Mesothelial cell of epicardium (in vitro differentiated cells): ENCODE data around the gene SOS2. TPM values are rescaled to one million over a fixed set of nuclear protein-coding genes. Genes with fewer than 3 reads are reported as not detected.

Experiments used
- DNase-seq, 2 experiments: peaks; one replicate each; pipeline ENCODE4 v3.0.0; 2021; ENCODE audit warnings: low spot score in 2 of 2; ENCODE audit not compliant: unreplicated experiment in 2 of 2
- H3K27ac Mint-ChIP-seq: 2 replicates; pipeline ENCODE4 v1.8.0; 2021; ENCODE audit warnings: mixed read lengths
- H3K27me3 Mint-ChIP-seq: 2 replicates; pipeline ENCODE4 v1.8.0; 2021; ENCODE audit warnings: low read depth, mixed read lengths
- H3K36me3 Mint-ChIP-seq: 2 replicates; pipeline ENCODE4 v1.8.0; 2021; ENCODE audit warnings: mixed read lengths
- H3K4me1 Mint-ChIP-seq: 2 replicates; pipeline ENCODE4 v1.8.0; 2021; ENCODE audit warnings: mixed read lengths
- H3K4me3 Mint-ChIP-seq: 2 replicates; pipeline ENCODE4 v1.8.0; 2021; ENCODE audit warnings: mild to moderate bottlenecking, moderate library complexity, mixed read lengths
- H3K9me3 Mint-ChIP-seq: 2 replicates; pipeline ENCODE4 v1.8.0; 2021; ENCODE audit warnings: mixed read lengths
- total RNA-seq: library from RNA; stranded (reverse); gene quantifications from 3 replicates; pipeline ENCODE4 v1.2.1, GENCODE V29; 2021
- TF ChIP-seq, protein P1 (sequence below): fragments of 200-600 bp; sonication (generic); IDR thresholded peaks from one replicate; pipeline ENCODE4 v1.5.0; 2021; ENCODE audit warnings: antibody characterized with exemption; ENCODE audit not compliant: unreplicated experiment

SOS2 gene
- total RNA-seq, 1 donor from 2014 or later, result 47.0 TPM

DNA sequence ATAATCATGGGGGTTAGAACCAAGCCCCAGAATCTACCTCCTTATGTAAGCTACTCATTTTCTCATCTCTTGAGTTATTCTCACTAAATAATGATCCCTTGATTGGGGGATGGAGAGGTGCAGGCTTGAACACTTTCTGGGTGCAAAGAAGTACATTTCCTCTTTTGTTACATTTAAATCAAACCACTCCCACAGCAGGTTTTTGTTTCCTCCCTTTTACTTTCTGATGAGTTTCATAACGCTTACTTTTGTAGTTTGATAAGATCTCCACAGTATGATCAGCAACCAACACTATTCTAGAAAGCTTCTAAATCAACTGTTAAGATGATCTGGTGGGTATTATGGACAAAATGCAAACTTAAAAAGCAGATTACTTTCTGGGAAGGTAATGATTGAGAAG is 135.5 kb downstream of the SOS2 start:
- no peak for DNase-seq
- Mint-ChIP-seq H3K4me1 (peaks cover 8% of the 10 kb centered on the region), H3K9me3 (no peaks in the 10 kb centered on the region), H3K4me3 (no peak overlapping the region), H3K36me3 (peaks cover 3% of the 10 kb centered on the region), H3K27me3 (no peaks in the 10 kb centered on the region), H3K27ac (no peak overlapping the region)
- TF ChIP-seq, protein P1, sequence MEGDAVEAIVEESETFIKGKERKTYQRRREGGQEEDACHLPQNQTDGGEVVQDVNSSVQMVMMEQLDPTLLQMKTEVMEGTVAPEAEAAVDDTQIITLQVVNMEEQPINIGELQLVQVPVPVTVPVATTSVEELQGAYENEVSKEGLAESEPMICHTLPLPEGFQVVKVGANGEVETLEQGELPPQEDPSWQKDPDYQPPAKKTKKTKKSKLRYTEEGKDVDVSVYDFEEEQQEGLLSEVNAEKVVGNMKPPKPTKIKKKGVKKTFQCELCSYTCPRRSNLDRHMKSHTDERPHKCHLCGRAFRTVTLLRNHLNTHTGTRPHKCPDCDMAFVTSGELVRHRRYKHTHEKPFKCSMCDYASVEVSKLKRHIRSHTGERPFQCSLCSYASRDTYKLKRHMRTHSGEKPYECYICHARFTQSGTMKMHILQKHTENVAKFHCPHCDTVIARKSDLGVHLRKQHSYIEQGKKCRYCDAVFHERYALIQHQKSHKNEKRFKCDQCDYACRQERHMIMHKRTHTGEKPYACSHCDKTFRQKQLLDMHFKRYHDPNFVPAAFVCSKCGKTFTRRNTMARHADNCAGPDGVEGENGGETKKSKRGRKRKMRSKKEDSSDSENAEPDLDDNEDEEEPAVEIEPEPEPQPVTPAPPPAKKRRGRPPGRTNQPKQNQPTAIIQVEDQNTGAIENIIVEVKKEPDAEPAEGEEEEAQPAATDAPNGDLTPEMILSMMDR, result no peak

DNA sequence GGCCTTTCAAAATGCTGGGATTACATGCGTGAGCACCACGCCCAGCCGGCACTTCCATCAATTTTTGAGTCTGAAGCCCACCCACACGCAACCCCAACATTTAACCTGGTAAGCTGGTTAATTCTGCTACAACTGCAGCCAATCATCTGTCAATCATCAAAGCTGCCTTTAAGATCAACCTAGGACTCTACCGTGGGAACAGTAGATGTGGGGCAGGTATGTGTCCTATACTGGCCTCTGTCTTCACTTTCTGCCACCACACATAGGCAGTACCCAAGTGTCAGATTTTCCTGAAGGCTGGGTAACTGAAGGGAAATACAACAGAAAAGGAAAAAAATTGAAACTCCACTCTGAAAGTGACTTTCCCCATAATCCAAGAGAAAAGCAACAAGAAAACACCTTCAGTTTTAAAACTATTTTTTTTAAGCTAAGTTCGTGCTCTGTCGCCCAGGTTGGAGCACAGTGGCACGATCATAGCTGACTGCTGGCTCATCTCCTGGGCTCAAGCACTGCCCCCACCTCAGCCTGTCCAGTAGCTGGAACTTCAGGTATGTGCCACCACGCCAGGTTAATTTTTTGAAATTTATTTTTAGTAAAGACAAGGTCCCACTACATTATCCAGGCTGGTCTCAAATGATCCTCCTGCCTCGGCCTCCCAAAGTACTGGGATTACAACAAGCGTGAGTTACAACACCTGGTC is 137.2 kb downstream of the SOS2 start:
- Mint-ChIP-seq H3K4me3 (no peak overlapping the region), H3K9me3 (no peaks in the 10 kb centered on the region), H3K36me3 (peaks cover 3% of the 10 kb centered on the region), H3K4me1 (peaks cover 8% of the 10 kb centered on the region), H3K27ac (no peak overlapping the region), H3K27me3 (no peaks in the 10 kb centered on the region)
- TF ChIP-seq, protein P1, result no peak
- DNase-seq, result no peak

DNA sequence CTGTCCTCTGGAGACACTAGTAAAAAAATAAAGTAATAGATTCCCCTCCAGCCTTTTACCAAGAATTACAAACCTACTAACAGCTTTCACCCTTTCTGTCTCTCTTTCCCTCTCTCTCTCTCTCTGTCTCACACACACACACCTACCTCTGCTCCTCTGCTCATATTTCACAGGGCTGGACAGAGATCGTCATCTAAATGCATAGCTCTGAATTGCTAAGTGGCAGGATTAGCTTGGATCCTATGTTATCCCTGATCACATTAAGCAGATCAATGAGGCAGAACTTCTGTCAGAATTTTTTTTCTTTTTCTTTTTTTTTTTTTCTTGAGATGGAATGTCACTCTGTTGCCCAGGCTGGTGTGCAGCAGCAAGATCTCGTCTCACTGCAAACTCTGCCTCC is 137.9 kb downstream of the SOS2 start:
- TF ChIP-seq, protein P1, result no peak
- Mint-ChIP-seq H3K4me3 (no peak overlapping the region), H3K4me1 (peaks cover 8% of the 10 kb centered on the region), H3K36me3 (peaks cover 3% of the 10 kb centered on the region), H3K27ac (peak overlapping the region; percentile 85), H3K9me3 (no peaks in the 10 kb centered on the region), H3K27me3 (no peaks in the 10 kb centered on the region)
- no peak for DNase-seq

DNA sequence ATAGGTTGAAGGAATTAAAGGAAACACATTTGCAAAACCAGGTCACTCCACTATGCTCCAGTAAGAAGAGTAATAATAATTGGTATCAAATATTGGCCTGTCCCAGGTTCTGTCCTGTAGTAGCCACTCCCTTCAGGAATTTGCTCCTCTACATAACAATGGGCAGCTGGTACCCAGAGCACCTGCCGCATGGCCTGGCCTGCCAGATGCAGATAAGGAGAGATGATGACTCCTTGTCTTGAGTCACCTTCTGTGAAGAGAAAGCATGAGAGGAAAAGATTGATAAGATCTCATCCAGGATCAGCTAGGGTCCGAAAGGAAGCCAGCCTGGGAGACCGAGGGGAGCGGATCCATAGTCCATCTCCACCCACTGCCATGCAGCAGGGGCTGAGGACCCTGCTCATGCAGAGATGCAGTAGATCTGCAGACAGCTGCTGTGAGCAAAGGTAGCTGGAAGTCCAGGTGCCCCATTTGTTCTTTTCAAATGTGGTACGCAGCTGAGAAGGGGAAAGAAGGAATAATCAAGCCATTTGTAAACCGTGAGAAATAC is 139.3 kb downstream of the SOS2 start:
- H3K27me3 Mint-ChIP-seq, result no peaks in the 10 kb centered on the region
- H3K4me3 Mint-ChIP-seq, result no peak overlapping the region
- TF ChIP-seq, protein P1, result no peak
- peaks cover 8% of the 10 kb centered on the region for H3K4me1 Mint-ChIP-seq
- H3K9me3 Mint-ChIP-seq, result no peaks in the 10 kb centered on the region
- no peak for DNase-seq
- peaks cover 3% of the 10 kb centered on the region for H3K36me3 Mint-ChIP-seq
- H3K27ac Mint-ChIP-seq, result no peak overlapping the region

DNA sequence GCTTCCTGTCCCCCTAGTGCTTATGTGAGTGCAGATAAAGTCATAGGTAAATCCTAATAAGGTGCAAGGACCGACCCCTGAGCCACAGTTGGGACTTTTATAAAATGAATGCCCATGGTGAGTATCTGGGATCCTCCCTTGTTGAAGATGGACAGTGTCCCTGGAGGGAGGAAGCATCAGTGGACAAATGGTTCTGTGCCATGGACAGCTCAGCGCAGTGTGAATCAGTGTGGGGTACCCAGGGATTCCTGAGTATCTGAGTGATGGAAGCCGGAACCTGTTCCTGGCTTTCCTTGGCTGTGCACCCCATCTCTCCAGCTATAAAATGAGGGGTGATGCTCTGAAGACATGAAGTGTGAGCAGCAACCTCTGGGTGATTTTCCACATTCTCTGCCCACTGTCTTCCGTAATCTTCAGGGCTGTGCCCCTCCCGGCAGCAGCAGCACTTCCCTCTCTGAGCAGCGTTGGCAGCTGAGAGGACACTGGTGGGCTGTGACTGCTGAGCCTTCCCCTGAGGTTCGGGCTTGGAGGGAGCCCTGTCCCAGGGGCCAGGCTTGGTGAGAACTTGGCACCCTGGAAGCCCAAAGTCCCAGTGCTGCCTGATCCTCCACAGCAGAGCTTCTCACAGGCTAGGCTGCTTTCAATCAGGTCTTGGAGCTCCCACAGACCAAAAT is 140.0 kb downstream of the SOS2 start:
- TF ChIP-seq, protein P1, result no peak
- Mint-ChIP-seq H3K27me3 (no peaks in the 10 kb centered on the region), H3K4me3 (no peak overlapping the region), H3K36me3 (peaks cover 3% of the 10 kb centered on the region), H3K9me3 (no peaks in the 10 kb centered on the region), H3K27ac (no peak overlapping the region), H3K4me1 (peaks cover 8% of the 10 kb centered on the region)
- no peak for DNase-seq
